ENCODE measurements around the gene KRTAP4-11. TPM values are rescaled to one million over a fixed set of nuclear protein-coding genes. Genes with fewer than 3 reads are reported as not detected.
"Not testable (repeated sequence)": the region's sequence is repeated elsewhere in the genome, so short reads cannot be mapped to it uniquely, and the experiment has no call there.

Gene KRTAP4-11
- not detected for total RNA-seq

GRCh38 chr17:41117846-41118386, at the start of gene KRTAP4-11:
KRTAP4-11 (minus strand) TSS chr17:41118373; CDS start chr17:41118315, 58 bp downstream.
- intact Hi-C loops (cut with DNase I; ENCODE audit: low total_unique reads); DNase-seq; H3K4me1 ChIP-seq; H3K4me3 ChIP-seq; in situ Hi-C loops (cut with MboI; ENCODE audit: low pct_ligation_motif_present in 1 of 4, low pct_unique_long_range_greater_than_20kb in 1 of 4, low sequenced_read_pairs in 3 of 4); H3K27me3 ChIP-seq; H3K27ac ChIP-seq; H3K36me3 ChIP-seq; H3K9me3 ChIP-seq: not testable (repeated sequence)
- 76 to 100% methylated on average over 1 to 10 of the region's 10 CpGs for WGBS, 2 donors (ENCODE audit: low coverage in 1 of 2)

- intact Hi-C loops (cut with DNase I; ENCODE audit: low total_unique reads) (no loop called here), in situ Hi-C loops (cut with MboI; ENCODE audit: low pct_ligation_motif_present in 1 of 4, low pct_unique_long_range_greater_than_20kb in 1 of 4, low sequenced_read_pairs in 3 of 4) (no loop called here)
- no peaks in the 10 kb centered on the region for H3K4me1 ChIP-seq
- no peak overlapping the region for H3K4me3 ChIP-seq
- TF ChIP-seq EP300 (IDR thresholded peaks at IDR 0.05; ENCODE audit: low read depth): no peak
- no peak for TF ChIP-seq POLR2A (IDR thresholded peaks at IDR 0.05)
- TF ChIP-seq CTCF (IDR thresholded peaks at IDR 0.05): no peak
- no peak for TF ChIP-seq POLR2AphosphoS5 (IDR thresholded peaks at IDR 0.05)
- 88 to 100% methylated on average over 1 to 7 of the region's 7 CpGs for WGBS, 2 donors (ENCODE audit: low coverage in 1 of 2)
- no peak for DNase-seq
- H3K9me3 ChIP-seq: no peaks in the 10 kb centered on the region
- no peaks in the 10 kb centered on the region for H3K36me3 ChIP-seq
- H3K27me3 ChIP-seq: no peaks in the 10 kb centered on the region
- no peak overlapping the region for H3K27ac ChIP-seq
Observed at GRCh38 chr17:41167561-41167960, 49.4 kb upstream of the KRTAP4-11 start.

GRCh38 chr17:41163828-41164227, 45.7 kb upstream of the KRTAP4-11 start:
- intact Hi-C loops (cut with DNase I; ENCODE audit: low total_unique reads): no loop called here

GRCh38 chr17:41160648-41161047, 42.5 kb upstream of the KRTAP4-11 start, which contains the start of gene KRTAP4-4:
KRTAP4-4 (minus strand) TSS chr17:41160748; CDS start chr17:41160691, 57 bp downstream.
- in situ Hi-C loops (cut with MboI; ENCODE audit: low pct_ligation_motif_present in 1 of 4, low pct_unique_long_range_greater_than_20kb in 1 of 4, low sequenced_read_pairs in 3 of 4): no loop called here
- DNase-seq: no peak
- Histone ChIP-seq H3K4me3 (no peak within 1 kb of the TSS), H3K9me3 (no peaks in the 10 kb centered on the region), H3K36me3 (no peaks in the 10 kb centered on the region), H3K27me3 (peaks cover 14% of the 10 kb centered on the region), H3K27ac (no peak within 1 kb of the TSS), H3K4me1 (no peaks in the 10 kb centered on the region)
- WGBS, 2 donors (ENCODE audit: low coverage in 1 of 2): 100% methylated on average over 1 of the region's 1 CpG; no CpG with 5 or more reads in 1 of the 2 donors
- intact Hi-C loops (cut with DNase I; ENCODE audit: low total_unique reads): no loop called here
- TF ChIP-seq CTCF (IDR thresholded peaks at IDR 0.05) (no peak), EP300 (IDR thresholded peaks at IDR 0.05; ENCODE audit: low read depth) (no peak), POLR2AphosphoS5 (IDR thresholded peaks at IDR 0.05) (no peak), POLR2A (IDR thresholded peaks at IDR 0.05) (no peak)

More at GRCh38 chr17:41163828-41164227, 45.7 kb upstream of the KRTAP4-11 start:
- H3K9me3 ChIP-seq: no peaks in the 10 kb centered on the region
- H3K36me3 ChIP-seq: no peaks in the 10 kb centered on the region
- no peak overlapping the region for H3K27ac ChIP-seq
- H3K4me1 ChIP-seq: no peaks in the 10 kb centered on the region
- in situ Hi-C loops (cut with MboI; ENCODE audit: low pct_ligation_motif_present in 1 of 4, low pct_unique_long_range_greater_than_20kb in 1 of 4, low sequenced_read_pairs in 3 of 4): no loop called here
- no peak overlapping the region for H3K4me3 ChIP-seq
- 63 to 65% methylated on average over 4 to 7 of the region's 7 CpGs for WGBS, 2 donors (ENCODE audit: low coverage in 1 of 2)
- no peaks in the 10 kb centered on the region for H3K27me3 ChIP-seq
- no peak for DNase-seq
- no peak for TF ChIP-seq CTCF (IDR thresholded peaks at IDR 0.05)
- no peak for TF ChIP-seq EP300 (IDR thresholded peaks at IDR 0.05; ENCODE audit: low read depth)
- TF ChIP-seq POLR2A (IDR thresholded peaks at IDR 0.05): no peak
- TF ChIP-seq POLR2AphosphoS5 (IDR thresholded peaks at IDR 0.05): no peak

GRCh38 chr17:41160190-41160589, 42.0 kb upstream of the KRTAP4-11 start:
- 97% methylated on average over 3 of the region's 3 CpGs; no CpG with 5 or more reads in 1 of the 2 donors for WGBS, 2 donors (ENCODE audit: low coverage in 1 of 2)
- peaks cover 18% of the 10 kb centered on the region for H3K27me3 ChIP-seq
- H3K36me3 ChIP-seq; H3K27ac ChIP-seq; DNase-seq; intact Hi-C loops (cut with DNase I; ENCODE audit: low total_unique reads); H3K9me3 ChIP-seq; H3K4me3 ChIP-seq; in situ Hi-C loops (cut with MboI; ENCODE audit: low pct_ligation_motif_present in 1 of 4, low pct_unique_long_range_greater_than_20kb in 1 of 4, low sequenced_read_pairs in 3 of 4); H3K4me1 ChIP-seq: not testable (repeated sequence)

Measured in transverse colon (tissue), 4 donors.